ENCODE measurements around the gene DCTN2. TPM values are rescaled to one million over a fixed set of nuclear protein-coding genes. Genes with fewer than 3 reads are reported as not detected.

DCTN2 gene
- total RNA-seq, 1 donor from 2014 or later: 107 TPM

GRCh38 chr12:57491393-57492280 is 55.4 kb downstream of the DCTN2 start:
- Histone ChIP-seq H3K27ac (ENCODE audit: low read depth, low read length) (no peak overlapping the region), H3K27me3 (ENCODE audit: insufficient read depth, low read length) (no peaks in the 10 kb centered on the region), H3K36me3 (ENCODE audit: insufficient read depth, low read length) (peaks cover 29% of the 10 kb centered on the region), H3K4me1 (ENCODE audit: insufficient read depth, low read length) (peaks cover 12% of the 10 kb centered on the region), H3K9me3 (ENCODE audit: insufficient read depth, low read depth, low read length) (no peaks in the 10 kb centered on the region), H4K20me1 (ENCODE audit: insufficient read depth, low read length) (peaks cover 37% of the 10 kb centered on the region), H2AFZ (ENCODE audit: low read depth, low read length) (no peak overlapping the region), H3K4me2 (ENCODE audit: low read length) (no peak overlapping the region), H3K9ac (ENCODE audit: low read length) (no peak overlapping the region), H3K79me2 (ENCODE audit: insufficient read depth, low read length) (peaks cover 38% of the 10 kb centered on the region), H3K4me3 (ENCODE audit: insufficient read depth, low read depth, low read length) (no peak overlapping the region)
- Mint-ChIP-seq H3K36me3 (ENCODE audit: low read depth, unreplicated experiment) (peaks cover 25% of the 10 kb centered on the region), H3K4me1 (ENCODE audit: low read depth, unreplicated experiment) (peaks cover 14% of the 10 kb centered on the region), H3K27ac (ENCODE audit: unreplicated experiment) (peak overlapping the region; percentile 8), H3K9me3 (ENCODE audit: unreplicated experiment) (no peaks in the 10 kb centered on the region), H3K4me3 (ENCODE audit: unreplicated experiment) (peak overlapping the region; percentile 54), H3K27me3 (ENCODE audit: low read depth, unreplicated experiment) (no peaks in the 10 kb centered on the region)
- no peak for DNase-seq (ENCODE audit: low read depth)
- no peak for TF ChIP-seq CTCF (IDR thresholded peaks at IDR 0.05; ENCODE audit: insufficient read depth, low read depth, low read length)
- TF ChIP-seq EZH2 (IDR thresholded peaks at IDR 0.05; ENCODE audit: insufficient read depth, low read length): no peak
- peak; percentile 17 for FAIRE-seq

GRCh38 chr12:57490126-57490525 is 56.9 kb downstream of the DCTN2 start:
- H3K27ac Mint-ChIP-seq (ENCODE audit: unreplicated experiment): no peak overlapping the region
- peak overlapping the region; percentile 93 for H3K4me3 Mint-ChIP-seq (ENCODE audit: unreplicated experiment)
- DNase-seq (ENCODE audit: low read depth) (no peak), FAIRE-seq (no peak)
- Histone ChIP-seq H3K36me3 (ENCODE audit: insufficient read depth, low read length) (peaks cover 28% of the 10 kb centered on the region), H4K20me1 (ENCODE audit: insufficient read depth, low read length) (peaks cover 36% of the 10 kb centered on the region), H3K9ac (ENCODE audit: low read length) (no peak overlapping the region), H3K79me2 (ENCODE audit: insufficient read depth, low read length) (peaks cover 38% of the 10 kb centered on the region), H3K4me2 (ENCODE audit: low read length) (no peak overlapping the region), H3K4me1 (ENCODE audit: insufficient read depth, low read length) (peaks cover 12% of the 10 kb centered on the region), H3K9me3 (ENCODE audit: insufficient read depth, low read depth, low read length) (no peaks in the 10 kb centered on the region), H2AFZ (ENCODE audit: low read depth, low read length) (no peak overlapping the region), H3K27ac (ENCODE audit: low read depth, low read length) (no peak overlapping the region), H3K27me3 (ENCODE audit: insufficient read depth, low read length) (no peaks in the 10 kb centered on the region), H3K4me3 (ENCODE audit: insufficient read depth, low read depth, low read length) (no peak overlapping the region)
- H3K9me3 Mint-ChIP-seq (ENCODE audit: unreplicated experiment): no peaks in the 10 kb centered on the region
- peaks cover 14% of the 10 kb centered on the region for H3K4me1 Mint-ChIP-seq (ENCODE audit: low read depth, unreplicated experiment)
- H3K36me3 Mint-ChIP-seq (ENCODE audit: low read depth, unreplicated experiment): peaks cover 22% of the 10 kb centered on the region
- H3K27me3 Mint-ChIP-seq (ENCODE audit: low read depth, unreplicated experiment): no peaks in the 10 kb centered on the region
- TF ChIP-seq EZH2 (IDR thresholded peaks at IDR 0.05; ENCODE audit: insufficient read depth, low read length) (no peak), CTCF (IDR thresholded peaks at IDR 0.05; ENCODE audit: insufficient read depth, low read depth, low read length) (no peak)

Data from astrocyte (in vitro differentiated cells and primary cell).